PC-3 (cell line): ENCODE measurements around the gene RSPO4.

Source experiments
- EZH2 ChIP-seq: fragments of 300-600 bp; sonication (generic); IDR thresholded peaks from one replicate; pipeline ENCODE4 v1.6.1; 2017; ENCODE audit warnings: antibody characterized with exemption, mild to moderate bottlenecking, low read length; ENCODE audit not compliant: unreplicated experiment
- TF ChIP-seq, protein P1 (sequence below): fragments of 300-600 bp; sonication (generic); conservative IDR thresholded peaks from 2 replicates; pipeline ENCODE4 v1.5.1; 2017; ENCODE audit warnings: antibody characterized with exemption, low read depth, mild to moderate bottlenecking, low read length

DNA sequence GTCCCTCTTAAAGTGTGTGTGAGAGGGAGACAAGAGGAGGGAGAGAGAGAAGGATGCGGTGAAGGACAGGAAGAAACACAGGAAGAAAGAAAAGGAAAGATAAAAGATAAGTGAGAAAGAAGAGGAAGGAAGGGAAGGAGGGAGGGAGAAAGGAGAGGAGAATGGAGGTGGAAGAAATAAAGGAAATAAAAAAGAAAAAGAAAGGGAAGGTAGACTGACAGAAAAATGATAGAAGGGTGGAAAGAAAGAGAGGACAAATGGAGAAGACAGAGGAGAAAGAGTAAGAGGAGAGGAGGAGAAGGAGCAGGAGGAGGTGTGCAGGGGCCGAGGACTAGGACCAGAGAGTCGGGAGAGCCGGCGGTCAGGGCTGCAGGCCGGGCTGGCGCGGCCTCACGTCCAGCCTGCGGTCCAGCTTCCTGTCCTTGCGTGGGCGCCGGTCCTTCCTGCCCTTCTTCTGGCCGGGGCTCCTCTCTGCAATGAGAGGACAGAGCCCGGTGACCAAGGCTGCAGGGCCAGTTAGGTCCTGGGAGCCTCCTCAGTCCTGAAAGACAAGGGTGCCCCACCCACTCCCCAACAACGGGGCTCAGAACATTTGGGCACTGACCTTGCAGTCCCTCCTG, 42.0 kb downstream of the RSPO4 start:
- TF ChIP-seq, protein P1, sequence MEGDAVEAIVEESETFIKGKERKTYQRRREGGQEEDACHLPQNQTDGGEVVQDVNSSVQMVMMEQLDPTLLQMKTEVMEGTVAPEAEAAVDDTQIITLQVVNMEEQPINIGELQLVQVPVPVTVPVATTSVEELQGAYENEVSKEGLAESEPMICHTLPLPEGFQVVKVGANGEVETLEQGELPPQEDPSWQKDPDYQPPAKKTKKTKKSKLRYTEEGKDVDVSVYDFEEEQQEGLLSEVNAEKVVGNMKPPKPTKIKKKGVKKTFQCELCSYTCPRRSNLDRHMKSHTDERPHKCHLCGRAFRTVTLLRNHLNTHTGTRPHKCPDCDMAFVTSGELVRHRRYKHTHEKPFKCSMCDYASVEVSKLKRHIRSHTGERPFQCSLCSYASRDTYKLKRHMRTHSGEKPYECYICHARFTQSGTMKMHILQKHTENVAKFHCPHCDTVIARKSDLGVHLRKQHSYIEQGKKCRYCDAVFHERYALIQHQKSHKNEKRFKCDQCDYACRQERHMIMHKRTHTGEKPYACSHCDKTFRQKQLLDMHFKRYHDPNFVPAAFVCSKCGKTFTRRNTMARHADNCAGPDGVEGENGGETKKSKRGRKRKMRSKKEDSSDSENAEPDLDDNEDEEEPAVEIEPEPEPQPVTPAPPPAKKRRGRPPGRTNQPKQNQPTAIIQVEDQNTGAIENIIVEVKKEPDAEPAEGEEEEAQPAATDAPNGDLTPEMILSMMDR, result no peak
- no peak for TF ChIP-seq EZH2
